Loucy (cell line): ENCODE results near the gene C14orf180.

Source experiments
- EZH2phosphoT487 ChIP-seq: fragments of 200-600 bp; IDR thresholded peaks from 2 replicates; pipeline ENCODE4 v1.6.1; 2018; ENCODE audit warnings: antibody characterized with exemption, mild to moderate bottlenecking, moderate library complexity, borderline replicate concordance
- TF ChIP-seq, protein P1 (sequence below): fragments of 200-600 bp; sonication (generic); conservative IDR thresholded peaks from 2 replicates; pipeline ENCODE4 v1.5.1; 2014; ENCODE audit warnings: mild to moderate bottlenecking, antibody characterized with exemption, low read length

- TF ChIP-seq, protein P1, sequence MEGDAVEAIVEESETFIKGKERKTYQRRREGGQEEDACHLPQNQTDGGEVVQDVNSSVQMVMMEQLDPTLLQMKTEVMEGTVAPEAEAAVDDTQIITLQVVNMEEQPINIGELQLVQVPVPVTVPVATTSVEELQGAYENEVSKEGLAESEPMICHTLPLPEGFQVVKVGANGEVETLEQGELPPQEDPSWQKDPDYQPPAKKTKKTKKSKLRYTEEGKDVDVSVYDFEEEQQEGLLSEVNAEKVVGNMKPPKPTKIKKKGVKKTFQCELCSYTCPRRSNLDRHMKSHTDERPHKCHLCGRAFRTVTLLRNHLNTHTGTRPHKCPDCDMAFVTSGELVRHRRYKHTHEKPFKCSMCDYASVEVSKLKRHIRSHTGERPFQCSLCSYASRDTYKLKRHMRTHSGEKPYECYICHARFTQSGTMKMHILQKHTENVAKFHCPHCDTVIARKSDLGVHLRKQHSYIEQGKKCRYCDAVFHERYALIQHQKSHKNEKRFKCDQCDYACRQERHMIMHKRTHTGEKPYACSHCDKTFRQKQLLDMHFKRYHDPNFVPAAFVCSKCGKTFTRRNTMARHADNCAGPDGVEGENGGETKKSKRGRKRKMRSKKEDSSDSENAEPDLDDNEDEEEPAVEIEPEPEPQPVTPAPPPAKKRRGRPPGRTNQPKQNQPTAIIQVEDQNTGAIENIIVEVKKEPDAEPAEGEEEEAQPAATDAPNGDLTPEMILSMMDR = no peak
- TF ChIP-seq EZH2phosphoT487 = no peak
Observed at GRCh38 chr14:104577847-104578301, 1.7 kb upstream of the C14orf180 start.
